Kidney tubule cell (primary cell): Measurements from ENCODE around the gene PSMD6.

Experiments used
- DNase-seq: peaks from one replicate; pipeline ENCODE4 v3.0.0-alpha.2; 2018; ENCODE audit warnings: low spot score

PSMD6 gene

DNA sequence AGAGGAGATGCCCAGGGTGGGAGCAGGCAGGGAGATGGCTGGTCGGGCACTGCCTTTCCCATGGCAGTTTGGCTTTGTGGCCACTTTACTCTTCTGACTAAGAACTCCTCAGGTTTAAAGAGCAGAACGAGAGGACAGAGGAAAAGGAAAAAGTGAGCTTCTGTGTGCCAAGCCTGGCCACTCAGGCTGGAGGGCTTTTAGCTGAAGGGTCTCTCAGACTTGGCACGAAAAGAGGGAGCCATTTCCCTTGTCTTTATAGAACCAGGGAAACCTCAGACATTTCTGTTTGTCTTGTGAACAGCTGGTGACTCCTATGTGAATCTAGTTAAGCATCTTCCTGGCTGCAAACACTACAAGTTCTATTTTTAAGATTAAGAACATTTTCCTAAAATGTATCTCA lies 23.3 kb upstream of the PSMD6 start:
- no peak for DNase-seq

- no peak for DNase-seq
These were observed 19.7 kb upstream of the PSMD6 start for GRCh38 chr3:64042952-64043351.

GRCh38 chr3:64039981-64040733 lies 16.9 kb upstream of the PSMD6 start:
- peak; percentile 40 for DNase-seq

GRCh38 chr3:64039332-64039731 lies 16.0 kb upstream of the PSMD6 start:
- DNase-seq, result no peak

GRCh38 chr3:64038253-64038767 lies 15.0 kb upstream of the PSMD6 start:
- no peak for DNase-seq

- DNase-seq, result no peak
These were observed 13.8 kb upstream of the PSMD6 start for GRCh38 chr3:64037084-64037483.

DNA sequence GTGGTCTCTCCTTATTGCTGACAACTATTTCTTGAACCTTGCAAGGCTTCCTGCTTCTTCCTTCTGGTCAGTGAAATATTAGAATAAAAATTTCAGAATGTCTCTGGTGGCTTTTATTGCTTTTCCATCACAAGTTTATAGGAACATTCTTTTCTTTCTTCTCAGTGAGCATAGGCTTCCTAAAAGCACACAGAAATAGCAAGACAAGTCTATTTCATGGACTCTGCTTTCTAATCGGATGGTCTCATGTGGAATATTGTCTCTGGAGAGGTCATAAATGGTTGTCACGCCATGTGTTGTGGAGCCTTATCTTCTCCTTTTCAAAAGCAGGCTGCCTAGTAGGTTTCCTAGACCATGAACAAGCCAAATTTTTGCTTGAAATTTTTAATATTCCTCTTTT lies 9.8 kb upstream of the PSMD6 start:
- no peak for DNase-seq

- DNase-seq, result peak; percentile 41
These were observed 8.5 kb upstream of the PSMD6 start for GRCh38 chr3:64031540-64032508.

- DNase-seq, result peak; percentile 85
These were observed 7.4 kb upstream of the PSMD6 start for GRCh38 chr3:64030741-64031140.

- DNase-seq, result no peak
These were observed 6.0 kb upstream of the PSMD6 start for GRCh38 chr3:64029287-64029686.

GRCh38 chr3:64028754-64029153 lies 5.5 kb upstream of the PSMD6 start:
- DNase-seq, result no peak

DNA sequence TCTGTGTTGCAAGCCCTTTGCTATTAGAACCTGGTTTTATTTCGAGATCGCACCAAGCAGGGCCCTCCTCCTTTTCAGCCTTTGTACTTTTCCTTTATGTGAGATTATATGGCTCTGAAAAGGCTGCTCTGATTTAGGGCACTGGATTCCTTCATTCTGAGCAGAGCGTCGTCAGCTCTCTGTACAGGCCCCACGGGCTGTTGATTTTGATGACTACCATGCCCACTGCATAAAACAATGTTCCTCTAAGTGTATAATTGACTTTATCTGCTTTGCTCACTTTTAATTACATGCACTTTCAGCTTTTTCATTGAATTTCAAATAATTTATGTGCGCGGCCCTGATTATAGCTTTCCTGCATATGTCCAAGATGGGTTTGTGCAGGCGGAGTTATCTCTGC lies 4.4 kb upstream of the PSMD6 start:
- no peak for DNase-seq

DNA sequence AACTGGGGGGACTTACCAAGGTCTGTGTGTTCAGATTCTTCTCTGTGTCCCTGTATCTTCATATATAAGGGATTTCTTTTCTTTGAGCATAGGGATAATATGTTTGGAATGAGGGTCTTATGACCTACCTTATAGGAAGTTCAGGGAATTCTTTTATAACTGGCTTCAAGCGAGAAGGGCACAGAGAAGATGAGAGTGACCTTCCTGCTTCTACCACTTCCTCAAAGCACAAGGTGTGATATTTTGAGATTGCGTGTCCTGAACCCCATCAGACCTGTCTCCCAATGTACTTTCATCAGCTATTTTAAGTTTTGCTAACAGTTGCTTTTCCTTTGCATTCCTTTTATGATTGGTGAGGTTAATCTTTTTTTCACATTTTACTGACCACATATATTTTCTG lies 3.1 kb upstream of the PSMD6 start:
- no peak for DNase-seq

GRCh38 chr3:64023861-64024223 lies 548 bp upstream of the PSMD6 start:
- DNase-seq, result no peak

DNA sequence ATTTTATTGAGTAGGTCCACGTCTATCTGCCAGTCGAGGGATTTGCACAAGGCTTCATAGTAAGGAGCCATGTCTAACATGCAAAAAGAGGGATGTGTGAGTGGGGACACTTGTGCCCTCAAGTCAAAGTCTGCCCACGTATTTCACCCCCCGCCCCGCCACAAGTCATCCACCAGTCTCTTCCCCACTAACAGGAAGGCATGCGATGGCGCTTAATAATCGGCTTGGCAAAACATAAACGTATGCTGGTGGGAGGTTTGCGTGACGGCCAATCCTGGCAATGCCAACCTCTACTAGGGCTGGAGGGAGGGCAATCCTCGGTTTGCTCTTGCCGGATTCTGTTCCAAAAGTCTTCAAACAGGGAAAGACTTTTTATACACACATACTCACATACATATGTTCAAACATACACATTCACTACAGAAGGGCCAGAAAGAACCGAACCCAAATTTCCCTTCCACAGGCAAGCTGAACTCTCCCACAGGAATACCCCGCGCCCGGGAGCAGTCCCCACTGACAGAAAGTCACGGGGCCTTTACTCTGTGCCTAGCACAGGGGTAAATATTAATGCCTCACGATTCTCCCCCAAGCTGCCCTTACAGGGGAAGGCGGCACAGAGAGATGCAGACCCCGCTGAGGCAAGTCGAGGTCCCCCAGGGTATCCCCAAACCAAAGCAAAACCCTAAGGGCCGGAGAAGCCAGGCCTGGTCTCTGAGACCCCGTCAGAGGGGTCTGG lies 675 bp downstream of the PSMD6 start:
- DNase-seq, result peak; percentile 38

DNA sequence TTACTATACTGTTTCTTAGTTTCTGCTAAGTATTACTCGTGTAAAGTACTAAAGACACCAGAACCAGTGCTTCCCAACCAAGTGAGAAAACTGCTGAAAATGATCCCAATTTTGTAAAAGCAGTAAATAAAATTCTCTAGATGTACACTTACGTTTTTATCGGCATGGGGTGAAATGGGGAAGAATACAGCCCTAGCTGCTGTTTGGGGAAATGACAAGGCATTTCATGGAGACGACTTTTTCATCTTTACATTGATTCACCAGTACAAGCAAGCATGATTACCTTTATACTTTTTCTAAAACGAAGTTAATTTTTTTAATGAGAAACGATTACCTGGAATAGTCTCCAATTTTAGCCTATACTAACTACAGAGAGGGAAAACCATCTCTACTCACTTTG lies 1.4 kb downstream of the PSMD6 start:
- DNase-seq, result no peak

DNA sequence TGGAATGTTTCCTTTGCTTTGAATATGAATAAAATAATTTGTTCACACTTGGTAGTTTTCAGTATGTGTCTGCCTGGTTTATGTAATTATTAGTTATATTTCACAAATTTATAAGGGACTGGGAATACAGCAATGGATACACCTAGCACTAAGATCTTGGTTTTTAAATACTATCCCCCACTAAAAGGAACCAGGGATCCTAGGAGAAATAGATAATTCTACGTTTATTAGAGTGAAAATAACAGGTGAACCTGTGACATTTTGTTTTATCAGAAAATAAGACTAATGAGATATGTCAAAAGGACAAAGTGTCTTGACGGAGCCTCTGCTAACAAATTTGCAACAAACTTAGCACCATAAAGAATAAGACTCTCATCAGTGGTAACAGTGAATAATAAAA lies 3.4 kb downstream of the PSMD6 start:
- no peak for DNase-seq

- no peak for DNase-seq
These were observed 4.0 kb downstream of the PSMD6 start for GRCh38 chr3:64019271-64019670.

DNA sequence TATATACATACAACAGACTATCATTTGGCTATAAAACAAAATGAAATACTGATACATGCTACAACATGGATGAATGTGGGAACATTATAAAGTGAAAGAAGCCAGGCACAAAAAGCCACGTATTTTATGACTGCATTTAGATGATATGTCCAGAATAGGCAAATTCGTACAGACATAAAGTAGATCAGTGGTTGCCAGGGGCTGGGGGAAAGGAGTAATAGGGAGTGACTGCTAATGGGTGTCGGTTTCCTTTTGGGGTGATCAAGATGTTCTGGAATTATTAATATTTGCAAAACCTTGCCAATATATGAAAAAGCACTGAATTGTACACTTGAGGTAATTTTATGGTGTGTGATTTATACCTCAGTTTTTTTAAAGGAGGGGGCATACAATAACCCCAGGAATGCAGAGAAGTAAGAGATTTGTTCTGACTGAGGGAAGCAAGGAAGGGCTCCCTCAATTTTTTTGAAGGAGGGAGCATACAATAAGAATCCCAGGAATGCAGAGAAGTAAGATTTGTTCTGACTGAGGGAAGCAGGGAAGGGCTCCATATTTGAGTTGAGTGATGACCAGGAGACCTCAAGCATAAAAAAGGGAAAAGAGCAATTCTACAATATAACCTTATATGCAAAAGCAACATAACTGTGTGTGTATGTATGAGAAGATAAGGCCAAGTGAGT lies 6.2 kb downstream of the PSMD6 start:
- DNase-seq, result no peak

DNA sequence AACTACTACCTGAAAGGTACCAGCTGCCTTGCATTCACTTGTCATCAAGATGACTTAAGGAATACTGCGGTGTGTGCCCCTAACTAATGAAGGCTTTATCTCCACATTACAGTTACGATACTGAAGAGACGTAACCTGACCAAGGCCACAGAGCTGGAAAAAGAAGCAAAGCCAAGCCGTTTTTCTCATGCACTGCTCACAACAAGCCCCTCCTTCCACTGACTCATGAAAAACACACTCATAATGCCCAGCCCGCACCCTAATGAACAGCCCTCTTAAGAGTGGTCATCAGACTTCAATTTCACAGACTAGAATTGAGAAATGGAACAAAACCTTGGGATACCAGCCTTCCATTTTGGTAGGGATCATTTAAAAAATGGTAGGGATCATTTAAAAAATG lies 11.6 kb downstream of the PSMD6 start:
- peak; percentile 30 for DNase-seq

- DNase-seq, result no peak
These were observed 13.1 kb downstream of the PSMD6 start for GRCh38 chr3:64010199-64010598.

DNA sequence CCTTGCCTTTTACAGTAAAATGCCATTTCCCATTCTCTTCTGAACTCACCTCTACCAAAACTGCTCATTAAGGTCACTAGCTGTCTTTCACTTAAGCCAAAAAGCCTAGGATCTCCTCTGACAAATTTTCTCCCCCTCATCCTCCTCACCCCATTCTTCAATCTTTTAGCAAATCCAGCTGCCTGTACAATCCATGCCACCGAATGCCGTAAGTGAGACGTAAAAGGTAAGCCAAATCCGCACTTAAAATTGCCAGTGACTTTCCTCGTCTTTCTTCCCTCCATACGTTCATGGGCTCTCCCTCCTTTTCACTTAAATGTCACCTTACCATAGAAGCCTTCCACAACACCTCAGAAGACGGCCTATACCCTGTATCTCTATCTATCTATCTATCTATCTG lies 13.8 kb downstream of the PSMD6 start:
- DNase-seq, result no peak
